GM10847 (cell line): ENCODE results near the gene SLC6A7.

Experiments
- POLR2A ChIP-seq: IDR thresholded peaks from 2 replicates; pipeline ENCODE4 v1.6.1; 2011; ENCODE audit not compliant: insufficient read length; ENCODE audit errors: extremely low read depth

The SLC6A7 gene

DNA sequence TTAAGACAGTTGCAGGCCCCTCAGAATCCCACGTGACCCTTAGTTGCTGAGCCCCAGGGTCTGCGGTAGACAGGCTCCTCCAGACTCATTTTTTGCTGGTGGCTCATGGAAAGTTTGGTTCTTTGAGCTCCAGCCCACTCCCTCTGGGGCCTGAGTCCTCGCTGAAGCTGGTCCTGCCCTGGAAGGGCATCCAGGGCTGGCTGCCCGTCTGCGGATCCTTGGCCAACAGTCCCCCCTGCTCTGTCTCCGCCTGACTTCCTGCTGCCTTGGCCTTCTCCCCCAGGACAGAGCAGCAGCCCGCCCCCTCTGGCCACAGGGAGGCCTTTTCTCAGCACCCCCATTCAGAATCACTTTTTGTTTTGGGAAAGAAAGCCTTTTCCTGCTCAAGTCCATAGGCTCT, 24.4 kb downstream of the SLC6A7 start:
- TF ChIP-seq POLR2A = no peak

DNA sequence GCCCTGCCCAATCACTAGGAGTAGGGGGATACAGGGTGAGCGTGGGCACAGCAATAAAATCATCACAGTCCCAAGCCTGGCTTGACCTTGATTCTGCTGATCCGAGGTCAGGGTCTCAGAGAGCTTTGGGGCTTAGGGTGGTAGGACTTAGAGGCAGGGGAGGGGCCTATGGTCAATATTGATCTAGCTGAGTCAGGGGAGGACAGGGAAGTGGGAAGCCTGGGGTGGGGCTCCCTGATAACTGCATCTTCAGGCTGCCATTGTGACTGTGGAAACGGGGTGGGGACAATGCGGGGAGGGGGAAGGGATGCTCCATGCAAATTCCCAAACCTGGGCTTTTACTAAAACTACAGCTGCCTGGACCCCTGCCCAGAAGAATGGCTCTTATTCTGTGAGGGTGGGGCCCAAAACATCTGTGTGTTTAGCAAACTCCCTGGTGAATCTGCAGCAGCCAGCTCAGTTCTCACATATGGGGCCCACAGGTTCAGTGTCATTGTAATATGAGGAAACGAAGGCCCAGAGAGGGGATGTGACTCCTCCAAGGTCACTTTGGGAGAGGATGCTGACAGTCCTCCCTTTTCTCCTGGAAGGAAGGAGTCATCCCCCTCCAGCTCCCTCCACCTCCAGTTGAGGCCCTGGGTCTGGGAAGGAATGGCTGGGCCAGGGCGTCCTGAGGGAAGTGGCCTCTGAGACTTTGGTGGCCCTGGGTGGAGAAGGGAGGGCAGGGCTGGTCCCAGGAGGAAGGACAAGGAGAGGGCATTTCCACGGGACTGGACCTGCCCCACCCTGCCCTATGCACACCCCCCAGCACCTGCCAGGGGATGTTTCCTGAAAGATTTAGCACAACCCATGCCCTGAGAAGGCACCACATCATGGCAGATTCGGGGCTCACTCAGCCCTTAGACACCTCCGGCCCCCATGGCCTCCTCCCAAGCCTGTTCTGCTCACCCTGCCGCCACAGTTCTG, 26.4 kb downstream of the SLC6A7 start:
- TF ChIP-seq POLR2A = no peak

DNA sequence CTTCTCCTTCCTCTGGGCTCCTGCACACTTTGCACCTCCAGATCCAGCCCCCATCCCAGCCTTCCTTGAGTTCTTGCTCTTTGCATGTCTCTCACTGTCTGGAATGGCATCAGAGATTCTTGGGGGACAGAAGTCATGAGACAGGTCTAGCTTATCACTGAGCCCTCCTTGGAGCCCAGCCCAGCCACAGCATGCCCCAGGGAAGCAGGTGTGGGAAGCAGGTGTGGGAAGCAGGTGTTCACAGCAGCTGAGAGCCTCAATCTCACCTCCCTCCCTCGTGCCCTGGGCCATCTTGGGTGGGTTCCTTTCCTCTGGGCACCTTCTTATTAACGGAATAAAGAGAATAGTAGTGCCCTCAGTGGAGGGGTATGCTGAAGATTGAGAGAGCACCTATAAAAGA, 27.2 kb downstream of the SLC6A7 start:
- no peak for TF ChIP-seq POLR2A

DNA sequence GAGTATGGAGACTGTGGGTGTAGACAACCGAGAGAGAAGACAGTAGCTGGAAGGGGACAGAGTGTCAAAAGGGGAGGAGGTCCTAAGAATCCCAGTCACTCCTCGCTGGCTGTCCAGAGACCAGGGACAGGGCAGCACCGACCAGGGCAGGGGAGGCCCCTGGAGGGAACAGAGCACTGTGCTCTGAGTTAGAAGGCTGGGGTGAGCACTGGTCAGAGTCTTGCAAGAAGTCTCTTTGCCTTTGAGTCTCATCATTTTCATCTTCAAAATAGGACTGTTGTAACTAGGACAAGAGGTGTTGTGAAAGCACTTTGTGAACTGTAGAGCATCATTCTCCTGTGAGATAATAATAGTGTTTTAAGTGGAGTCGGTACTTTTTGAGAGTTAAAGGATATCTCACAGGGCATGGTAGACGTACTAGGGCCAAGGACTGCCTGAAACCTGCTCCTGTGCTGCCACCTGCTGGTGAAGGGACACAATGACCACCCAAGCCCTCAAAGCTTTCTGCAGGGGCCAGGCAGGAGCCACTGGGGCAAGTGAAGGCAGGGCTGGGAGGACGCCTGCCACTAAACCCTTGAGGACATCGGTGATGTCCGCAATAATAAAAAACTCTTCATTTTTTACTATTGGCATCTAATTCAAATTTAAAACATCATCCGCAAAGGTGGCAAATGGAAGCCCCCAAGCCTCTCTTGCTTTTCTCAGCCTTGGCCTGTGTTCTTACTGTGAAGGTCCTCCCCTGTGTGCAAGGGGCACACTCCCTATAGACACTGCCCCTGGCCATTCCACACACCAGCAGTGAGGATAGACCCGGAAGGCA, 28.2 kb downstream of the SLC6A7 start:
- no peak for TF ChIP-seq POLR2A

DNA sequence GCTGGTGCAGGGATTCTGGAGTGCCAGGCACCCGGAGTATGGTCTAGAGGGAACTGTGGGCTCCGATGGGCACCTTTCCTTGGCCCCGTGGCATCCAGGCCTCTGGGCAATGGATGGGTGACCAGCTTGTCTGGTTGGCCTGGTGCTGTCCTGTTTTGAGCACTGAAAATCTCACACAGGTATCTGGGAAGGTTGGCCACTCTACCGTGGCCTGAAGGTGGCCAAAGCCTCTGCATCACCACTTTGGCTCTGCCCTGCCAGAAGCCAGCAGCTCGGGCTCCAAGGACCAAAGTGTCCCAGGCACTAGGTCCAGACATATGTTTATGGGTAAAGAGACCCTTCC, 28.8 kb downstream of the SLC6A7 start:
- TF ChIP-seq POLR2A = no peak

DNA sequence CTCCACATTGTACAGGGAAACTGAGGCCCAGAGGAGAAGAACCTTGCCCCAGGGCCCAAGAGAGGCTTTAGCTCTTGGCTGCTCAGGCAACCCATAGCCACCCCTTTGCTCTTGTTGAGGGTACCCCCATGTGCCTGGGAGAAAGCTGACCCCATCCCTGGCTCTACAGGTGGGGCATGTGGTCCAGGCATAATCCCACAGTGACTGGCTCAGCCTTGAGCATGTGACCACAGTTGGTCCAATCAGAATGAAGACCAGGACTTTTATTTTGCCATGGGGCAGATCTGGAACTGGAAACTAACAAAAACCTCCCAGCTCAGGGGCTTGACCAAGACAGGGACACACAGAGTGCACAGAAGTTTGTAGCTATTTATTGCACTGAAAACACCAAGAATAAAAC, 29.3 kb downstream of the SLC6A7 start:
- TF ChIP-seq POLR2A = no peak

DNA sequence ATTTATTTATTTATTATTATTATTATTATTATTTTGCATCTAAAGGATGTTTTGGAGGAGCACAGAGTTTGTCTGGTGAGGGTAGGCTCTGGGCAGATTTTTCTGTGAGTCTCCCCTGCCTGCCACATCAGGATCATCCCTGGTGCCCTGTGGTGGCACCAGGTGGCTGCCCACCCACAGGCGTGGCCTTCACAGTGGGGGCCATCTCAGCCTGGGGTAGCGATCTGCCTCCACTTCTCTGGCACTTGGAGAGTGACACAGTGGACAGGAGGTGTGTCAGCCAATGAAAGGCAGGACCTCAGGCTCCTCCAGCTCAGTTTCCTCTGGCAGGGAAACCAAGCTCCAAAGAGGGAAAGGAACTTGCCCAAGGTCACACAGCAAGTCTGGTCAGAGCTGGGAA, 30.0 kb downstream of the SLC6A7 start:
- no peak for TF ChIP-seq POLR2A

DNA sequence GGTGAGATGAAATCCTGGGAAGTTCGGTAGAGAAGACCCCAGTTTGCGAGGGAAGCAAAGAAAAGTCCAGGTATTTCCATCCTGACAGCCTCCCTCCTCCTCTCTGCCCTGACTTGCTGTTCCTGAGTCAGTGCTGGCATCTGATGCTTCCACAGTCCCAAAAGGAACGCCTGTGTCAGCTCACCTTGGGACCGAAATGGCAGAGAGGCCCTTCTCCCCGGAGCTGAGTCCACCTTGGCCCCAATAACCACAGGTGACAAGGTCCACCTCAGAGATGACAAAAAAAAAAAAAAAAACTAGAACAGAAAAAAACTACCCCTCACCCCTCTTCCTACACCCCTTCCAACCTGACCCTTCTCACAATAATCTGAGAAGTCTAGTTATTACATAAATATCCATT, 31.6 kb downstream of the SLC6A7 start:
- no peak for TF ChIP-seq POLR2A

DNA sequence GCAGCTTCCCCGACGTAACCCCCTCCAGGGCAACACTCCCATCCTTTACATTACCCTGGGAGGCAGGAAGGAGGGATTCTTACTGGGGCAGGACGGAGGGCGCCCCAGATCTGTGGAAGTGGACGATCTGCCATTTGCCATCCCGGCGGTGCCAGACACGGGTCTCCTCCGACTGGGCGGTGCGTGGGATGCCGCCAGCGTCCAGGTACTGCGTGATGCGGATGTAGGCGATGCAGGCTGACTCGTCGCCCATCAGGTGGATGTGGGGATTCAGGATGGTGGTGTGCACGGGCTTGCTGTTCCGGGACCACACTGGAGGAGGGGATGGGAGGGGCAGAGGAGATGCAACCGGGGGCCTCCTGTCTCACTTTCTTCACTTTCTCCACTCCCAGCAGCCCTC, 33.0 kb downstream of the SLC6A7 start:
- TF ChIP-seq POLR2A = no peak

DNA sequence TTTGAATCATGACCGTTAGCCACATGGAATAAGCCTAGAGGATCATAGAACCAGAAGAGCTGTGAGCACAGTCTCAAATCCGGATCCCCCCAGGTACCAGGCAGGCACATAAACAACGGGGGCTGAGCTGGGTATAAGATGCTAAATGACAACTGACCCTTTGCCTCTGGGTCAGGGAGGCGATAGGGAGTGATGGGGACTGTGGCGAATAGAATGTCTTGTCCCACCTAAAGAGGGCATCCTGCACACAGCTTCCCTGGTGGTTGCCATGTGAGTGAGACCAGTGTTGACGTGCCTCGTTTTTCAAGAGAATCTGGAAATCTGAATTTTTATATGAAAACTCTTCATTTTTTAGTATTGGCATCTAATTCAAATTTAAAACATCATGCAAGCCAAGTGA, 33.6 kb downstream of the SLC6A7 start:
- TF ChIP-seq POLR2A = no peak

DNA sequence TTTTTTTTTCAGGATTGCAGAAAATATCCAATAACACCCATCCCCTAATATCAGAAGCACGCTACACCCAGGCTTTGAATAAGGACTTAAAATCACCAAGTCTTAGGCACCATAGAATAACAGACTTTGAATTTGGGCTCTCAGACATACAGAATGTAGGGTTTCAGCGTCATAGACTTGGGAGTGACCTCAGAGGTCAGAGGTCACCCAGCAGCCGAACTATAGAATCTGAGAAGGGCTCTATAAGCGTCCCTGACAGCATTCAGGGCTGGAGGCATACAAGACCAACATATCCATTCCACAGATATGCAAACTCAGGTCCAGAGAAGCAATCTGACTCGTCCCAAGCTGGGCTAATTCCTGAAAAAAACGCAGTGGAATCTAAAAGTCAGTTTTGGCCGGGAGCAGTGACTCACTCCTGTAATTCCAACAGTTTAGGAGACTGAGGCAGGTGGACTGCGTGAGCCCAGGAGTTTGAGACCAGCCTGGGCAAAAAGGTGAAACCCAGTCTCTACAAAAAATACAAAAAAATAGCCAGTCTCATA, 34.7 kb downstream of the SLC6A7 start:
- TF ChIP-seq POLR2A = no peak

DNA sequence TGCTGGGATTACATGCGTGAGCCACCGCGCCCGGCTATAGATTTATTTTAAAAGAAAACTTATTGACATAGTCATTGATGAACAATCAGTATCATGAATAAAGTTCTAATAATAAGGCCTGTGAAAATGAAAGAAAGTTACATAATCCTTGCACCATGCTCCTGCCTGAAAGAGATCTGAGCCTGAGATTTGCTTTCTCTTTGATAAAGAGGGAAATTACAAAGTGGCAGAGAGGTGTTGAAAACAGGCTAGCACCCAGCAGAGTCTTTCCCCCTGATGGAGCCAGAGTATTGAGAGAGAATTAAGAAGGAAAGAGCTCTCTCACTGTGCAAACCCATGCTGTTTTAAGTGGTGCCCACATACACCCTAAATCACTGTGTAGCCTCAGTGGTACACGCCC, 37.2 kb downstream of the SLC6A7 start:
- TF ChIP-seq POLR2A = no peak

DNA sequence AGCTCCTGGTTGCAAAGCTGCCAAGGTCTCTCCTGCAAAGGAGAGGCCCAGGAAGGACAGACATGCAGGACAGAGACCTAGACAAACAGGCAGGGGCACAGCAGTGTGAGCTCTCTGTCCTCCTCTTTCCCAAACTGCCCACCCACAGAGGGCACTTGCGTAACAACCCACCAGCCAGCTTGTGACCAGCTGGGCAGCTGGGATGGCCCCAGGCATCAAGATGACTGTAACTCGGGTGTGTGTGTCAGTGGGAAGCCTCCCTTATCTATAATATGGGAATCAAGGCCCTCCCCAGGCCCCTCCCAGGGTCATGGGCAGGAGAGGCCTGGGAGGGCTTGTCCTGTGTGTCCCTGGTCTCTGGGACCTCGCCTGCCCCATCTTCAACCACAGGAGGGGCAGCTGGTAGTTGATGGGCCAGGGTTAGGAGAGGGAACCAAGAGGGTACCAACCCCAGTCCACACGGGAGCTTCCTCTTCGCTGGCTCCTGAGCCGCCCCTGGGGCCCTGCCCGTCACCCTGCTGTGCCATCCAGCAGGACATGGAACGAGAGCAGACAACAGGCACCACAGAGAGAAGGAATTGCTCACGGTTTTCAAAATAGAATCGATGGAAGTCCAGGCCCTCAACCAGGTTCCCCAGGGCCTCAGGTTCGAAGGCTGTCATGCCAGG, 37.9 kb downstream of the SLC6A7 start:
- no peak for TF ChIP-seq POLR2A

DNA sequence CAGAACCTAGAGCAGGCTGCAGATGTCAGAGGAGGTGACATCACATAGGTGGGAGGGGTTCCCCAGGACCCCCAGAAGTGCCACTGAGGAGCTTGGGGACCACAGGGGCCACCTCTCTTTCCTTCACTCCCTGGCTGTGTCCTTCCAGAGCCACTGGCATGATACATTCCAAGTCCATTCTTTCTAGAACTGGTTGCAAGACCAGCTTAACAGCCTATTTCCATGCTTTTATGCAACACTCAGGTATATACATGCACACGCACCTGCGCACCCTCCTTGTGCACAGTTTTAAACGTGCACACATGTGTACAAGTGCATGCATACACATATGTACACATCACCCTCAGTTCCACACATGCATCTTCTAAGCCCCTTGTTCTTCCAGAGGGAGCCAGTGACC, 39.7 kb downstream of the SLC6A7 start:
- no peak for TF ChIP-seq POLR2A

DNA sequence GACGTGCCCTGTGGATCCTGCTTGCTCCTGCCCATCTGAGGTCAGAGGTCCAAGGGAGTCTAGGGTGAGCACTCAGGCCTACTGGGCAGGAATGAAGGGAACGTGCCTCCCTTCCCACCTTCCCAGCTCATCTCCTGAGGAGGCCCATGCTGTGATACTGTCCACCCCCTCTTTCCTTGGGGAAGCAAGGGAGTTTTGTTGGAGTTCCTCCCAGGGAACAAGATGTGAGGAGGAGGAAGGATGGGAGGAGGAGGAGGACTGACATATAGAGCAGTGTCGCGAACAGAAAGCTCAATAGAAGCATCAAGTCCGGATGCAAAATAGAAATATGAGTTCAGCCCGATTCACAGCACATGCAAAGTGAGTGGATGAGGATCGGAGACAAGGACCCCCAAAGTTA, 41.0 kb downstream of the SLC6A7 start:
- TF ChIP-seq POLR2A = no peak
